HG03565 (cell line): ENCODE results near the gene C6orf118.

ENCODE experiments used
- ATAC-seq: cut with Tn5 transposase; IDR thresholded peaks from one replicate; pipeline ENCODE4 v1.9.1; 2021; ENCODE audit warnings: mild to moderate bottlenecking, moderate library complexity; ENCODE audit not compliant: unreplicated experiment

C6orf118 gene

GRCh38 chr6:165245287-165245686, 64.1 kb downstream of the C6orf118 start:
- ATAC-seq = no peak

- no peak for ATAC-seq
Measured at GRCh38 chr6:165244524-165245247, 64.7 kb downstream of the C6orf118 start.

GRCh38 chr6:165243801-165244200, 65.6 kb downstream of the C6orf118 start:
- no peak for ATAC-seq

GRCh38 chr6:165236326-165236725, 73.1 kb downstream of the C6orf118 start:
- no peak for ATAC-seq

- ATAC-seq = no peak
Measured at GRCh38 chr6:165232731-165233488, 76.5 kb downstream of the C6orf118 start.

- no peak for ATAC-seq
Measured at GRCh38 chr6:165231581-165232561, 77.5 kb downstream of the C6orf118 start.

GRCh38 chr6:165231177-165231576, 78.2 kb downstream of the C6orf118 start:
- ATAC-seq = no peak
